H9 (cell line): ENCODE data around the gene MPP2. TPM values are rescaled to one million over a fixed set of nuclear protein-coding genes. Genes with fewer than 3 reads are reported as not detected.

Source experiments
- DNase-seq: peaks from one replicate; pipeline ENCODE4 v3.0.0-alpha.2; 2017
- H2AFZ ChIP-seq: one replicate; pipeline ENCODE4 v1.6.1; 2013; ENCODE audit warnings: mild to moderate bottlenecking, low read length, control low read depth, moderate library complexity
- H2AK5ac ChIP-seq: 2 replicates; pipeline ENCODE4 v1.6.1; 2013; ENCODE audit warnings: low read length, control low read depth, mixed read lengths; ENCODE audit not compliant: insufficient read length
- H2BK120ac ChIP-seq: one replicate; pipeline ENCODE4 v1.6.1; 2013; ENCODE audit warnings: low read depth, mild to moderate bottlenecking, low read length, control low read depth, inconsistent platforms; ENCODE audit not compliant: poor library complexity, severe bottlenecking
- H2BK12ac ChIP-seq: 2 replicates; pipeline ENCODE4 v1.6.1; 2013; ENCODE audit warnings: low read length, control low read depth, mixed read lengths, low read depth; ENCODE audit not compliant: insufficient read length
- H2BK15ac ChIP-seq: 2 replicates; pipeline ENCODE4 v1.6.1; 2013; ENCODE audit warnings: low read depth, low read length, control low read depth
- H2BK20ac ChIP-seq: one replicate; pipeline ENCODE4 v1.6.1; 2013; ENCODE audit warnings: low read depth, mild to moderate bottlenecking, low read length, control low read depth, inconsistent platforms; ENCODE audit not compliant: poor library complexity, severe bottlenecking
- H2BK5ac ChIP-seq: 2 replicates; pipeline ENCODE4 v1.6.1; 2013; ENCODE audit warnings: low read length, control low read depth, mixed read lengths; ENCODE audit not compliant: insufficient read length
- H3K14ac ChIP-seq: 2 replicates; pipeline ENCODE4 v1.6.1; 2013; ENCODE audit warnings: low read length, control low read depth; ENCODE audit not compliant: insufficient read depth
- H3K18ac ChIP-seq: 2 replicates; pipeline ENCODE4 v1.6.1; 2013; ENCODE audit warnings: low read depth, mild to moderate bottlenecking, mixed read lengths, low read length, control low read depth; ENCODE audit not compliant: insufficient read length
- H3K23ac ChIP-seq: 2 replicates; pipeline ENCODE4 v1.6.1; 2013; ENCODE audit warnings: low read length, control low read depth, mixed read lengths, low read depth; ENCODE audit not compliant: insufficient read length
- H3K23me2 ChIP-seq: 2 replicates; pipeline ENCODE4 v1.6.1; 2013; ENCODE audit warnings: low read depth, mild to moderate bottlenecking, mixed read lengths, low read length, control low read depth; ENCODE audit not compliant: insufficient read length, poor library complexity, severe bottlenecking
- H3K27ac ChIP-seq: 2 replicates; pipeline ENCODE4 v1.5.1; 2013; ENCODE audit warnings: low read length, control low read depth, mixed read lengths, low read depth; ENCODE audit not compliant: insufficient read length
- H3K27me3 ChIP-seq: 2 replicates; pipeline ENCODE4 v1.6.1; 2013; ENCODE audit warnings: low read length, control low read depth, inconsistent platforms; ENCODE audit not compliant: insufficient read depth
- H3K4ac ChIP-seq: 2 replicates; pipeline ENCODE4 v1.6.1; 2013; ENCODE audit warnings: low read depth, mild to moderate bottlenecking, control low read depth, inconsistent platforms, low read length, moderate library complexity
- H3K4me1 ChIP-seq: 2 replicates; pipeline ENCODE4 v1.6.1; 2013; ENCODE audit warnings: low read length, control low read depth, inconsistent platforms; ENCODE audit not compliant: insufficient read depth
- H3K4me2 ChIP-seq: 2 replicates; pipeline ENCODE4 v1.6.1; 2013; ENCODE audit warnings: low read length, control low read depth, mixed read lengths; ENCODE audit not compliant: insufficient read length, insufficient read depth
- H3K56ac ChIP-seq: 2 replicates; pipeline ENCODE4 v1.6.1; 2013; ENCODE audit warnings: low read depth, mild to moderate bottlenecking, mixed read lengths, low read length, control low read depth; ENCODE audit not compliant: insufficient read length
- H3K79me1 ChIP-seq: 2 replicates; pipeline ENCODE4 v1.6.1; 2013; ENCODE audit warnings: low read depth, mild to moderate bottlenecking, moderate library complexity, low read length, control low read depth, inconsistent platforms; ENCODE audit not compliant: insufficient read depth, poor library complexity, severe bottlenecking
- H3K79me2 ChIP-seq: 2 replicates; pipeline ENCODE4 v1.6.1; 2013; ENCODE audit warnings: low read length, control low read depth, inconsistent platforms; ENCODE audit not compliant: insufficient read depth
- H3K9ac ChIP-seq: 2 replicates; pipeline ENCODE4 v1.6.1; 2013; ENCODE audit warnings: low read length, control low read depth, mixed read lengths; ENCODE audit not compliant: insufficient read length; ENCODE audit errors: extremely low read depth
- H3K9me3 ChIP-seq: one replicate; pipeline ENCODE4 v1.6.1; 2013; ENCODE audit warnings: low read depth, low read length, inconsistent platforms; ENCODE audit not compliant: control insufficient read depth
- H3T11ph ChIP-seq: one replicate; pipeline ENCODE4 v1.6.1; 2013; ENCODE audit warnings: mild to moderate bottlenecking, low read length, control low read depth, inconsistent platforms
- H4K20me1 ChIP-seq: one replicate; pipeline ENCODE4 v1.6.1; 2013; ENCODE audit not compliant: control insufficient read depth, insufficient read length, insufficient read depth
- H4K5ac ChIP-seq: 2 replicates; pipeline ENCODE4 v1.6.1; 2013; ENCODE audit warnings: low read depth, mild to moderate bottlenecking, mixed read lengths, low read length, control low read depth; ENCODE audit not compliant: insufficient read length
- H4K8ac ChIP-seq: replicated peaks from 2 replicates; pipeline ENCODE4 v1.6.1; 2013; ENCODE audit warnings: low read length, control low read depth, mixed read lengths, low read depth; ENCODE audit not compliant: insufficient read length
- H4K91ac ChIP-seq: 2 replicates; pipeline ENCODE4 v1.6.1; 2013; ENCODE audit warnings: low read depth, mild to moderate bottlenecking, moderate library complexity, mixed read lengths, low read length, control low read depth; ENCODE audit not compliant: insufficient read length
- H3K27ac Mint-ChIP-seq, 3 experiments: 2 replicates in 2 of 3; 3 replicates in 1 of 3; pipeline ENCODE4 v1.8.0; 2020 to 2021; ENCODE audit warnings: mixed read lengths in 3 of 3, mild to moderate bottlenecking in 1 of 3, moderate library complexity in 1 of 3
- H3K27me3 Mint-ChIP-seq: 2 replicates; pipeline ENCODE4 v1.8.0; 2021; ENCODE audit warnings: low read depth, mild to moderate bottlenecking, moderate library complexity, mixed read lengths
- H3K36me3 Mint-ChIP-seq, 3 experiments: 2 replicates in 2 of 3; 3 replicates in 1 of 3; pipeline ENCODE4 v1.8.0; 2020 to 2021; ENCODE audit warnings: low read depth in 3 of 3, mixed read lengths in 3 of 3; ENCODE audit not compliant: insufficient read depth in 1 of 3
- H3K4me1 Mint-ChIP-seq, 2 experiments: 2 replicates each; pipeline ENCODE4 v1.8.0; 2020; ENCODE audit warnings: mixed read lengths in 2 of 2
- H3K4me3 Mint-ChIP-seq, 2 experiments: 2 replicates in 1 of 2; 3 replicates in 1 of 2; pipeline ENCODE4 v1.8.0; 2020 to 2021; ENCODE audit warnings: mild to moderate bottlenecking in 2 of 2, mixed read lengths in 2 of 2, moderate library complexity in 1 of 2
- H3K9me3 Mint-ChIP-seq, 2 experiments: 2 replicates in 1 of 2; 3 replicates in 1 of 2; pipeline ENCODE4 v1.8.0; 2020; ENCODE audit warnings: mild to moderate bottlenecking in 2 of 2, mixed read lengths in 2 of 2, moderate library complexity in 1 of 2
- CTCF ChIP-seq: fragments of 200-600 bp; sonication (generic); conservative IDR thresholded peaks from 3 replicates; pipeline ENCODE4 v1.8.0; 2021; ENCODE audit warnings: antibody characterized with exemption, mild to moderate bottlenecking
- WGBS: extraction: QIAGEN DNeasy Blood & Tissue Kit; methylation state at CpG from one replicate; pipeline ENCODE4 v1.1.7; 2013; ENCODE audit warnings: missing lambda C conversion rate, low lambda C conversion rate, mixed read lengths; ENCODE audit not compliant: insufficient read length; ENCODE audit errors: extremely low coverage; 5-methylcytosine and 5-hydroxymethylcytosine counted together
- total RNA-seq: library from RNA; stranded (reverse); gene quantifications from 2 replicates; pipeline ENCODE4 v1.2.1, GENCODE V29; 2021

The MPP2 gene
- total RNA-seq, 1 experiment from 2014 or later: 16.3 TPM

DNA sequence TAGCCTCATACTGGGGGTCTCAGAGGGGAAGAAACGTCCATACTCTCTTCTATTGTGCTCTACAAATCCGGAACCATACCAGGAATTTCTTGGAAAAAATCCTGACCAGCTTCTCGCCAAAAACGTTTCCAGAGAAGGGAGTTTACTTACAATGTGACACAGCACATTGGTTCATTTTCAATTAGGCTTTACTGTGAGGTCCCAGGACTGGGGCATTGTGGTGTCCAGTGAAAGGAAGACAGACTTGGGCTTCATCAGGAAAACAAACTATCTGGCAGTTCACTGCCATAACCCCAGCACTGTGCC lies 14.7 kb downstream of the MPP2 start:
- H3K4me2 ChIP-seq: peak overlapping the region; percentile 38
- no peaks in the 10 kb centered on the region for H3K79me2 ChIP-seq
- H3K4ac ChIP-seq: no peak overlapping the region
- Mint-ChIP-seq H3K4me3 (peak overlapping the region; percentile 26 to 53), H3K9me3 (no peaks in the 10 kb centered on the region), H3K36me3 (peaks cover 8 to 28% (median 19%) of the 10 kb centered on the region in 3 experiments; a peak in 6 of 7 replicates), H3K27ac (peak overlapping the region; percentile 5 to 96 (median 23); a peak in 5 of 7 replicates), H3K4me1 (peaks cover 25 to 36% of the 10 kb centered on the region in 2 experiments), H3K27me3 (peaks cover 2% of the 10 kb centered on the region; the same call in 1 of the 2 replicates)
- no peak overlapping the region for H3K9ac ChIP-seq
- no peak overlapping the region for H3K23ac ChIP-seq
- DNase-seq: no peak
- H4K5ac ChIP-seq: no peak overlapping the region
- H3T11ph ChIP-seq: no peak overlapping the region
- H3K18ac ChIP-seq: no peak overlapping the region
- no peak overlapping the region for H2BK5ac ChIP-seq
- peak overlapping the region; percentile 69 for H3K27ac ChIP-seq
- no peak overlapping the region for H2BK120ac ChIP-seq
- no peak overlapping the region for H2AK5ac ChIP-seq
- no peak overlapping the region for H2AFZ ChIP-seq
- H3K14ac ChIP-seq: no peak overlapping the region; the same call in 1 of the 2 replicates
- no peaks in the 10 kb centered on the region for H3K27me3 ChIP-seq
- no peaks in the 10 kb centered on the region for H3K79me1 ChIP-seq
- peaks cover 13% of the 10 kb centered on the region for H3K4me1 ChIP-seq
- no peaks in the 10 kb centered on the region for H3K9me3 ChIP-seq
- H2BK15ac ChIP-seq: no peak overlapping the region
- no peak overlapping the region for H2BK12ac ChIP-seq
- no peak for TF ChIP-seq CTCF
- peaks cover 4% of the 10 kb centered on the region for H4K20me1 ChIP-seq
- no peak overlapping the region for H3K56ac ChIP-seq
- H4K91ac ChIP-seq: no peak overlapping the region
- no CpG with 5 or more reads among the region's 4 CpGs for WGBS
- H3K23me2 ChIP-seq: no peaks in the 10 kb centered on the region
- no peak overlapping the region for H4K8ac ChIP-seq
- no peak overlapping the region for H2BK20ac ChIP-seq
